SIG-M5 treated with dmso at 0.1 percent for 504 hours (cell line): ENCODE data around the gene DLG1.
A peak's percentile ranks its signal among the peaks of the same experiment; 100 is the strongest.

ENCODE experiments used
- DNase-seq: peaks from one replicate; lab custom pipeline; 2025; ENCODE audit not compliant: unreplicated experiment; lab: John Stamatoyannopoulos, UW

DLG1 gene

GRCh38 chr3:197021729-197022404 lies 276.5 kb downstream of the DLG1 start:
- DNase-seq = no peak

- no peak for DNase-seq
Measured at GRCh38 chr3:197021231-197021630, 277.2 kb downstream of the DLG1 start.

- DNase-seq = no peak
Measured at GRCh38 chr3:197019535-197019934, 278.9 kb downstream of the DLG1 start.

GRCh38 chr3:197019021-197019420 lies 279.4 kb downstream of the DLG1 start:
- DNase-seq = no peak

- no peak for DNase-seq
Measured at GRCh38 chr3:197017003-197017402, 281.4 kb downstream of the DLG1 start.

GRCh38 chr3:197015790-197016736 lies 282.3 kb downstream of the DLG1 start:
- no peak for DNase-seq

GRCh38 chr3:197014942-197015575 lies 283.4 kb downstream of the DLG1 start:
- DNase-seq = no peak

GRCh38 chr3:197014024-197014423 lies 284.4 kb downstream of the DLG1 start:
- no peak for DNase-seq

- no peak for DNase-seq
Measured at GRCh38 chr3:197012540-197012883, 285.9 kb downstream of the DLG1 start.

GRCh38 chr3:197011780-197012539 lies 286.5 kb downstream of the DLG1 start:
- no peak for DNase-seq

GRCh38 chr3:197010556-197011351 lies 287.7 kb downstream of the DLG1 start:
- DNase-seq = no peak

- DNase-seq = no peak
Measured at GRCh38 chr3:197009532-197010019, 288.8 kb downstream of the DLG1 start.

GRCh38 chr3:197008436-197009209 lies 289.8 kb downstream of the DLG1 start:
- no peak for DNase-seq

GRCh38 chr3:197007953-197008352 lies 290.5 kb downstream of the DLG1 start:
- no peak for DNase-seq

GRCh38 chr3:197007296-197007940 lies 291.0 kb downstream of the DLG1 start:
- no peak for DNase-seq

- DNase-seq = no peak
Measured at GRCh38 chr3:197006860-197007259, 291.6 kb downstream of the DLG1 start.

GRCh38 chr3:197006446-197006845 lies 292.0 kb downstream of the DLG1 start:
- no peak for DNase-seq

- peak; percentile 47 for DNase-seq
Measured at GRCh38 chr3:197003461-197004385, 294.7 kb downstream of the DLG1 start.
